ENCODE measurements around the gene NSRP1.
"Not testable (repeated sequence)": the region's sequence is repeated elsewhere in the genome, so short reads cannot be mapped to it uniquely, and the experiment has no call there.

NSRP1 gene

GRCh38 chr17:30124273-30124796, 7.7 kb downstream of the NSRP1 start:
- DNase-seq (ENCODE audit: low read depth): no peak

- DNase-seq (ENCODE audit: low read depth): no peak
Observed at GRCh38 chr17:30130121-30130520, 13.5 kb downstream of the NSRP1 start.

GRCh38 chr17:30132615-30133014, 16.0 kb downstream of the NSRP1 start:
- no peak for DNase-seq (ENCODE audit: low read depth)

GRCh38 chr17:30133197-30133596, 16.6 kb downstream of the NSRP1 start:
- no peak for DNase-seq (ENCODE audit: low read depth)

- no peak for DNase-seq (ENCODE audit: low read depth)
Observed at GRCh38 chr17:30134551-30134950, 17.9 kb downstream of the NSRP1 start.

- no peak for DNase-seq (ENCODE audit: low read depth)
Observed at GRCh38 chr17:30137158-30137557, 20.5 kb downstream of the NSRP1 start.

GRCh38 chr17:30147860-30148259, 31.2 kb downstream of the NSRP1 start:
- DNase-seq (ENCODE audit: low read depth): not testable (repeated sequence)

GRCh38 chr17:30148376-30148775, 31.8 kb downstream of the NSRP1 start:
- DNase-seq (ENCODE audit: low read depth): no peak

- DNase-seq (ENCODE audit: low read depth): no peak
Observed at GRCh38 chr17:30151471-30151870, 34.9 kb downstream of the NSRP1 start.

- no peak for DNase-seq (ENCODE audit: low read depth)
Observed at GRCh38 chr17:30153463-30153862, 36.8 kb downstream of the NSRP1 start.

- no peak for DNase-seq (ENCODE audit: low read depth)
Observed at GRCh38 chr17:30155389-30155788, 38.8 kb downstream of the NSRP1 start.

- DNase-seq (ENCODE audit: low read depth): no peak
Observed at GRCh38 chr17:30158896-30159625, 42.4 kb downstream of the NSRP1 start.

- no peak for DNase-seq (ENCODE audit: low read depth)
Observed at GRCh38 chr17:30160419-30161172, 44.0 kb downstream of the NSRP1 start.

GRCh38 chr17:30161601-30162000, 45.0 kb downstream of the NSRP1 start:
- DNase-seq (ENCODE audit: low read depth): no peak

GRCh38 chr17:30164531-30164930, 47.9 kb downstream of the NSRP1 start:
- DNase-seq (ENCODE audit: low read depth): no peak

- DNase-seq (ENCODE audit: low read depth): no peak
Observed at GRCh38 chr17:30165147-30165546, 48.5 kb downstream of the NSRP1 start.

- no peak for DNase-seq (ENCODE audit: low read depth)
Observed at GRCh38 chr17:30165960-30166359, 49.3 kb downstream of the NSRP1 start.

GRCh38 chr17:30170415-30170987, 53.9 kb downstream of the NSRP1 start:
- no peak for DNase-seq (ENCODE audit: low read depth)

- DNase-seq (ENCODE audit: low read depth): no peak
Observed at GRCh38 chr17:30172560-30172959, 55.9 kb downstream of the NSRP1 start.

GRCh38 chr17:30173649-30174048, 57.0 kb downstream of the NSRP1 start:
- no peak for DNase-seq (ENCODE audit: low read depth)

- no peak for DNase-seq (ENCODE audit: low read depth)
Observed at GRCh38 chr17:30174556-30174955, 57.9 kb downstream of the NSRP1 start.

- DNase-seq (ENCODE audit: low read depth): no peak
Observed at GRCh38 chr17:30176855-30177254, 60.2 kb downstream of the NSRP1 start.

GRCh38 chr17:30186761-30187160, 70.1 kb downstream of the NSRP1 start:
- DNase-seq (ENCODE audit: low read depth): no peak
